ENCODE measurements around the gene MAP1LC3B.
A peak's percentile ranks its signal among the peaks of the same experiment; 100 is the strongest.

The MAP1LC3B gene

GRCh38 chr16:87391950-87392820 is at the start of gene MAP1LC3B:
Gene MAP1LC3B, plus strand, starts transcription at chr16:87392336. Its CDS starts 92 bp downstream, at chr16:87392428.
- DNase-seq (ENCODE audit: low read depth): peak; percentile 95

GRCh38 chr16:87342504-87342903 is 49.6 kb upstream of the MAP1LC3B start:
- no peak for DNase-seq (ENCODE audit: low read depth)

DNA sequence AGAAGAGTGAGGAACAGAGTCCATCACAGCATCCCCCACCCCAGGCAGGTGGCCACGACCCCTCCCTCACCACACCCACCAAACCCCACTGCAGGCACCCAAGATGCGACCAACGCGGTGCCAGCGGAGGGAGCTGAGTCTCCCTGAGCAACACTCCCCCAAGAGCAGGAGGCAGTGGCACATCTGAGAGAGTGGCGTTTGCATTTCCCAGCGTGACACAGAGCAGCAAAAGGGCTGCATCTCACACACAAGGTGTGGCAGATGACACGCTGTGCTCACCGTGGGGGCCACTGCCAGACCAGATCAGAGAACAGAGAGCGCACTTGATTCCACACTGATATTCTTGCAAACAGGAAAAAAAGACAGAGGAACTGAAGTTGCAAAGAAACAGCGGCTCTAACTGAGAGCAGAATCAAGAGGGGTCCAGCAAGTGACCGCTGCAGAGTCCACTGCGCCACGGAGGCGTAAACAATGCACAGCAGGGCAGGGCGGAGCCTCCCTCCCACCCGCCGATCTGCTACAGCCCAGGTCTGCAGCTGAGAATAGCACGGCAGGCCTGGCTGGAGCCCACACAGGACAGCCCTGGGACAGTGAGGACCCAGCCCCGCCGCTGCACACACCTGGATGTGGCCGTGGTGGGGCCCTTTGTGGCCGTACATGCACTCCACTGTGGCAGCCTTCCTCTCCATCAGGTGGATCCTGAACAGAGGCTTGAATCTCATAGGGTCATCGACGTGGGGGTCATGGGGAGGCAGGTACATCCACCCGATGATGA is 49.0 kb upstream of the MAP1LC3B start:
- DNase-seq (ENCODE audit: low read depth): no peak

DNA sequence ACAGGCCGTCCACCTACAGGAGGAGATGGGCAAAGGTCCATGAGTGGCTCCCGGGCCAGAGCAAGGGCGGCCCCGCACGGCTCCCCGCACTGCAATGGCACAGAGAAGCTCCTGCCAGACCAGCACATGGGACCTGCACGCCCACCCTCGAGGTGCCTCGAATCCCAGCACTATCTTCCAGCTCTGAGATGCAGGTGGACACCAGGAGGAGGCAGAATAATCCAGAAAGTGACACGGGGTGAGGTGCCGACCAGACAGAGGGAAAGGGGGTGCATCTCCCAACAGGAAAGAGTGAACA is 48.4 kb upstream of the MAP1LC3B start:
- no peak for DNase-seq (ENCODE audit: low read depth)

DNA sequence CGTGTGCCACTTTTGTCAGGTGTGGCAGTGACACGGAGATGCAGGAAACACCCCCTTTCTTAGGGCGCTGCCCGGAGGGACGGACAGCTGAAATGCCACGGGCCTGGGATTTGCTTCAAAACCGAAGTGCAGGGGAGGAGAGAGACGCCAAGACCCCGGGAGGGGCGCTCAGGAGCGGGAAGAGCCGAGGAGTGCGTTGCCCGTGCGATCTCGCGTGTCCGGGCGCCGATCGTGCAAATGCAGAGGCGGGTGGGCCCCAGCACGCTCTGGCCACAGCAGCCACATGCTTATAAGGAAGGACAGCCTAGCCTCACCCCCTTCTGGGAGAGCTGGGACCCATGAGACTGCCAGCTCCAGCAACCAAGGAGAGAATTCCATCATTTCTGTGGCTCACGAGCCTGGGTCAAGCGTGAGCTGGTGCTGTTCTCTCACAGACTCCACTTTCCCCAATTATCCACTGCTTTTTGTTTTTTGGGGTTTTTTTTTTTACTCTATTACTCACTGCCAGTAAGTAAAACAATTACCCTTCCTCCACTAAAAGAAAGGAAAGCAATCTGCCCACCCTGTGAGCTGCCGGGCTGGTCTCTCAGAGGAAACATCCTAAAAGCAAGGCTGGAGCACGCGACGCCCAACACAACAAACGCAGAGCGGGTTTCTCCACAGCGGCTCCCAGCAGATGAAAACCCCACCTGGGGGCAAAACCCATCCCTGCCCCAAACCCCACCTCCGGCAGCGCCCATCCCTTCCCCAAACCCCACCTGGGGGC is 47.8 kb upstream of the MAP1LC3B start:
- DNase-seq (ENCODE audit: low read depth): no peak

GRCh38 chr16:87344931-87345631 is 47.1 kb upstream of the MAP1LC3B start:
- no peak for DNase-seq (ENCODE audit: low read depth)

- DNase-seq (ENCODE audit: low read depth): no peak
Observed at GRCh38 chr16:87345726-87346424, 46.3 kb upstream of the MAP1LC3B start.

DNA sequence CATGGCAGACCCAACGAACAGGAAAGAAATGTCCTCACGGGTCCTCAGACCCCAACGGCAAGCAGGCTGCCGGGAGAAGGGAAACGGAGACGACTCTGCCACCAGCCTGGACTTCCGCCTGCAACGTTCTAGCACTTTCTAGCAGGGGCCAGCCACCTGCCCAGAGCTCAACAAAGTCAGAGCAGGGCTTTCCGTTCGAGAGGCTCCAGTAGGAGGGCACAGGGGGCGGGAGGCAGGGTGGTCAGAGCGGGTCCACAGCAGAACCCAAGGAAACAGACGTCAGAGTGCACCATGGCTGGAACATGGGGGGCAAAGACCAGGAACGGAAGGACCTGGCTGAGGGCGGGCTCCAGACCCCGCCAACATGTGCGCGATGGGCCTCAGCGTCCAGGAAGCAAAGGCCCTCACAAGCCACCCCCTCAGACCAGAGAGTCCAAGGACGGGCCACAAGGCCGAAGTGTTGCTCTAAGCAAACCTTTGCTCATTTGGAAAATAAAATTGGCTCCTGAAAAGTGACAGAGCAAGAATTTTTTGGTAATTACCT is 45.5 kb upstream of the MAP1LC3B start:
- no peak for DNase-seq (ENCODE audit: low read depth)

- no peak for DNase-seq (ENCODE audit: low read depth)
Observed at GRCh38 chr16:87347932-87348615, 44.1 kb upstream of the MAP1LC3B start.

GRCh38 chr16:87348616-87349157 is 43.4 kb upstream of the MAP1LC3B start:
- DNase-seq (ENCODE audit: low read depth): no peak

GRCh38 chr16:87350031-87350430 is 42.1 kb upstream of the MAP1LC3B start:
- no peak for DNase-seq (ENCODE audit: low read depth)

DNA sequence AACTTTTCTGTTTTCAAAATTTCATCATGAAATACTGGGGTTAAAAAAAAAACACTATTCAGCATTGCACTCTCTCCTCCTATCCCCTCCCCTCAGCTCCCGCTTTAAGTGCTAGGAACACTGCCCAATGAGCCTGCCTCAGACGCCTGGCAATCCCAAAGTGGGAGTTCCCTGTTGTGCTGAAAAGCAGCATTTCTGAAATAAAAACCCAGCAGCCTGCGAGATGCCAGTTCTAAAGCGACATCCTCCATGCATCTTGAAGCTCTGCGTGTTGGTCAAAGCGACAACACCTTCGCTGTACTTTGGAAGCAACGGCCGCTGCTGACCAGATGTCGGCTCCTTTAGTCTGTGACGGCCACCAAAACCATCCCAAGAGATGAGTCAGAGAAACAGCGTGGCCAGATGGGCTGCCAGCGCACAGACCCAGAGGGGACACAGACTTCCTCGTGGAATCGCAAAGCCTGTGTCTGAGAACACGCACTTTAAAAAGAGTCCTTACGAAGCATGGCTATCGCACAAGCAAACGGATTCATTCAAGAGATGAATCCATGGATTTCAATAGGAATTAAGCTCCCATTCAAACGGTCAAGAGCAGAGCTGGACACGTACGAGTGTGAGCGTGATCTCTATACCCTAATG is 41.3 kb upstream of the MAP1LC3B start:
- no peak for DNase-seq (ENCODE audit: low read depth)

- DNase-seq (ENCODE audit: low read depth): no peak
Observed at GRCh38 chr16:87351320-87351698, 40.8 kb upstream of the MAP1LC3B start.

DNA sequence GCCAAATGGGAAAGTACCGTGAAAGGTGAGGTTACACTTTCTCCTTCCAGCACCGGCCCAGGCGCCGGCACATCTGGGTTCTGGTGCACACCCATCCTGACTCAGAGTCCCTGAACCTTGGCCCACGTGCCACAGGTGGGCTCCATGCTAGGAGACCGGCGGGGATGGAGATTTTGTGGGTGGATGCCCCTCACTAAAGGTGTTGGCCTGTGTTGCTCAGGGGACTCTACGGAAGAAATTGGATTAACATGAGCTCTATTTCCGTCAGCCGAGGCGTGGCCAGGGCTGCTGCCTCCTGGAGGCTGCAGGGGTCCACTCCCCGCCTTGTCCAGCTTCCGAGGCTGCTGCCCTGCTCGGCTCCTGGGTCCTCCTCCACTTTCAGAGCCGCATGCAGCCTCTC is 39.3 kb upstream of the MAP1LC3B start:
- no peak for DNase-seq (ENCODE audit: low read depth)

DNA sequence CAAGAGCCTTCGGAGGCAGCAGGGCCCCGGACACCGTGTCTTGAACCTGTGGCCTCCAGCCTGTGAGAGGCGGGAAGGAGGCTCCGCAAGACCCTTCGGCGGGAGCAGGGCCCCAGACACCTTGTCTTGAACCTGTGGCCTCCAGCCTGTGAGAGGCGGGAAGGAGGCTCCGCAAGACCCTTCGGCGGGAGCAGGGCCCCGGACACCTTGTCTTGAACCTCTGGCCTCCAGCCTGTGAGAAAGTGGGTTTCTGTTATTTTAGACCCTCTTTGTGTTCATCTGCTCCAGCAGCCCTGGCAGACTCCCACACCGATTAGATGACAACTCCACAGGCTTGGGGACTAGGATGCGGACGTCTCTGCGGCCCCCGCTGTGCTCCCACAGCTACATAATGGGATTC is 38.5 kb upstream of the MAP1LC3B start:
- DNase-seq (ENCODE audit: low read depth): no peak

DNA sequence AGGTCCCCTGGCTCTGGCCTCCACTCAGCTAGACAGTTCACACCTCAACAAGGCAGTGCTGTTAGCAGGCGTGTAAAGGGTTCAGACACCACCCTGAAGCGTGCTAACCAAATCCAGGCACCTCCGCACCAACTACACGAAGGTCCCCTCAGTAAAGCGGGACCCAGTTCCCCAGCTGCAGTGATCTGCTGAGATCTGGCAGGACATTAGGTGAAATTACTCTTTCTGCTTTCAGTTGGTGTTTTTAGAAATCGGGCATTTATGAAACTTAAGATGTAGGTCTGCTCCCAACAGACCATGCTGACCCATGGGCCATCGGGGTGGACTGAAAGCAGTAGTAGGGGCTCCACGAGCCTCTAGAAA is 35.7 kb upstream of the MAP1LC3B start:
- DNase-seq (ENCODE audit: low read depth): no peak

GRCh38 chr16:87358250-87358649 is 33.9 kb upstream of the MAP1LC3B start:
- no peak for DNase-seq (ENCODE audit: low read depth)

DNA sequence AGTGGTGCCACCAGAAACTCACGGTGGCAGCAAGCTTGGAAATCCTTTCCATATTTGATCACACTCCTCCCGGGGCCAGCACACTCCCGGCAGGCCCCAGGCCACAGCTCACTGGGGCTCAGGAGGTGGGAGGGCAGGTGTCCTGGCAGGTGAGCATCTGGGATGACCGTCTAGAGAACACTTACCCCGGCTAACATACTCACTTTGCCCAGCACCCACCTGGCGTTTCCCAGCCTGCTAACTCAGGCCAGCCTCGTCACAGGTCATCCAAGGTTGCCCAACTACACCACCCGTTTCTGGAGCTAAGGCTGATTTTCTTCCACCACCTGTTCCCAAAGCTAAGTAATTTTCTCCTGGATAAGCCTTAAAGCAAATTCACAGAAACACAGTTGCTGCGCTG is 33.4 kb upstream of the MAP1LC3B start:
- no peak for DNase-seq (ENCODE audit: low read depth)

DNA sequence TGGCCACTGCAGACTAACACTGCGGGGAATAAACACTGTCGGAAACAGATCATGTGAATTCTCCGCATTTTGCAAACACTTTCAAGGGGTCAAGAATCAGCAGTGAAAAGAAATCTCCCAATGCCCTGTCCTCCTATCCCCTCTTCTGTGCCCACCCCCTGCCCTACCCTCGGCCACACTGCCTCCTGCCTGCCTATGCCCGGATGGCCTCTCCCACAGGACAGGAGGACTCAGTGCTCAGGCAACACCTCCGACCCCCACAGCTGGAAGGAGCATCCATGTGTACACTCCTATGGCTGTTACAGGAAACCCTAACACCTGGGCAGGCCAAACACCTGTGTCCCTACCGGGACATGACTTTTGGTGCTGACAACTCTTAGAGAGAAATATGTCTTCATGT is 33.0 kb upstream of the MAP1LC3B start:
- DNase-seq (ENCODE audit: low read depth): no peak
